ENCODE data around the gene RHOH.

The RHOH gene

DNA sequence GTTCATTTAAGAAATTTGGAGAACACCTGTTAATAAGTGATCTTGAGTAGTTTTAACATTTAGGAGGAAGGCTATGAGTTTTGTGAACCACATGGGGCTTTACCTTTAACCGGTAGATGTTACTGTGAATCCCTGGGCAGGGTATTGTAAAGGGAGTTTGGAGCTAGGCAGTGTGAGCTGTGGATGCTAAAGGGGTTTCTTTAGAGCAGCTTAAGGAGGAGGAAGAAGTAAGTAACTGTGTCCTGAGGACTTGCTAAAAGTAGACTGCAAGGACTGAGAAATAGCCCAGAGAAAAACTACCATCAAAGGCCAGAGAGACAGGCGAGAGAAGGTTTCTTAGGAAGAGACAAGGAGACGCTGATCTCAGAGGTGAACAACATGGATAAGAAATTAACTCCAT, 5.6 kb downstream of the RHOH start:
- TF ChIP-seq, protein P1, sequence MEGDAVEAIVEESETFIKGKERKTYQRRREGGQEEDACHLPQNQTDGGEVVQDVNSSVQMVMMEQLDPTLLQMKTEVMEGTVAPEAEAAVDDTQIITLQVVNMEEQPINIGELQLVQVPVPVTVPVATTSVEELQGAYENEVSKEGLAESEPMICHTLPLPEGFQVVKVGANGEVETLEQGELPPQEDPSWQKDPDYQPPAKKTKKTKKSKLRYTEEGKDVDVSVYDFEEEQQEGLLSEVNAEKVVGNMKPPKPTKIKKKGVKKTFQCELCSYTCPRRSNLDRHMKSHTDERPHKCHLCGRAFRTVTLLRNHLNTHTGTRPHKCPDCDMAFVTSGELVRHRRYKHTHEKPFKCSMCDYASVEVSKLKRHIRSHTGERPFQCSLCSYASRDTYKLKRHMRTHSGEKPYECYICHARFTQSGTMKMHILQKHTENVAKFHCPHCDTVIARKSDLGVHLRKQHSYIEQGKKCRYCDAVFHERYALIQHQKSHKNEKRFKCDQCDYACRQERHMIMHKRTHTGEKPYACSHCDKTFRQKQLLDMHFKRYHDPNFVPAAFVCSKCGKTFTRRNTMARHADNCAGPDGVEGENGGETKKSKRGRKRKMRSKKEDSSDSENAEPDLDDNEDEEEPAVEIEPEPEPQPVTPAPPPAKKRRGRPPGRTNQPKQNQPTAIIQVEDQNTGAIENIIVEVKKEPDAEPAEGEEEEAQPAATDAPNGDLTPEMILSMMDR (conservative IDR thresholded peaks at IDR 0.05; ENCODE audit: low read depth) = no peak
- no peak for DNase-seq (ENCODE audit: low spot score)
- ChIA-PET POLR2A (ENCODE audit: low non-redundant PET) (no interaction called here), CTCF (no interaction called here)
- H3K27ac ChIP-seq = no peak overlapping the region

DNA sequence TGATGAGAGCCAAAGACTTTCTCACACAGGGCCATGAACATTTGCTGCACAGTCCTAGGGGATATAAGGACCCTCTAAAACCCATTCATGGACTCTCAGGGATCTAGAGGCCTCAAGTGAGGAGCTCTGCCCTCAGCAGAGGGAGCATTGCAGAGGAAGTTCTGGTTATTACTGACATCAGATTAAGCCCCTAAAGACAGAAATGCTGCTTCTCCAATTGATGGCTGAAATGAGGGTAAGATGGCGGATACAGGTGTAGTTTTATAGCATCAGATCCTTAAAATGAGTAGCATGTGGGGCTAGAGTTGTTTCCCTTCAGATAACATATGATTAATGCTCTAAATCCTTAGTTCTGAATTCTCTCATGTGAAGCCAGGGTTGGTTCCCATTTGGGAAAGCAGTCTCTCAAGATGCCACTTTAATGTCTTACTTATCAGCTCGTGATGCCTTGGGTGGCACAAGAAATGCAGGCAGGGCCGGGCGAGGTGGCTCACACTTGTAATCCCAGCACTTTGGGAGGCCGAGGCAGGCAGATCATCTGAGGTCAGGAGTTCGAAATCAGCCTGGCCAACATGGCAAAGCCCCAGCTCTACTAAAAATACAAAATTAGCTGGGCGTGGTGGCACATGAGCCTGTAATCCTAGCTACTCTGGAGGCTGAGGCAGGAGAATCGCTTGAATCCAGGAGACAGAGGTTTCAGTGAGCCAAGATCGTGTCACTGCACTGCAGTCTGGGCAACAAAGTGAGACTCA, 7.9 kb downstream of the RHOH start:
- no peak for DNase-seq (ENCODE audit: low spot score)
- TF ChIP-seq, protein P1 (conservative IDR thresholded peaks at IDR 0.05; ENCODE audit: low read depth) = no peak
- H3K27ac ChIP-seq = no peak overlapping the region
- CTCF ChIA-PET = no interaction called here
- POLR2A ChIA-PET (ENCODE audit: low non-redundant PET) = no interaction called here

DNA sequence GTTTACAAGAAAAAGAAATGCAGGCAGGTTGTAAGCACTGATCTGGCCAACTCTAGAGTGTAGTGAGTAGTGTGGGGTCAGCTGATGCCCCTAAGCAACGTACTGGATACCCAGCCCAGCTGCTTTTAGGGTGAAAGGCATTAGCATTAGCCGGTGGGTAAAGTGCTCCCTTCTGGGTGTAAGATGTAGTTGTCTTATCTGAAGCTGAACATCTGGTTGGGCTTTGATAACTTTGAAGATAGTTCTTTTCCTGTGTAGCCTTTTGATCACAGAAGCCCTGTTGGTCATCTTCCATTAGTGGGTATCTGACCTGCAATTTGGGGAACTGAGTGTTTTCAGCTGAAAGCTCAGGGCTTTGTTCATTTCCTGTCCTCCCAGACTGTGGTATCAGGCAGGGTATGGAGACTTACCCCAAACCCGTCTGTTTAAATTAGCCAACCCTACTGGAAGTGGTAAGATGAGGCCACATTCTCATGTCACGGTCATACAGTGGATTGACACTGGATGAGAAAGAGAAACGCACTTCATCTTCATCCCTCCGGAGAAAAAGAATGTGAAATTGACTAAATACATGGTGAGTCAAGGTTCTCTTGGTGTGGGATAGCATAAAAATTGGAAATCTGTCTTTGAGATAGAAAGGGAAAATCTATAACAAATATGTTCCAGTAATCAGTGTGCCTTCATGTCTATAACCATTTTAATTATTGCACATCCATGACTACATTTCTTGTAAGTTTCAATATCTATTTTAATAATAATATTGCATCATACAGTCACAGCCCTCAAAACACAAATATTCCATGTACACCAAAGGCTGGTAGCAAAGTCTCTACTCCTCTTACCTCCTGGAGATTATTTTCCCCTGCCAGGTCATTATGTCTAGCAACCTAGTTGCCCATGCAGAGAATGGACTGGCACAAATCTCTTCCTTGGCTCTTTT, 8.7 kb downstream of the RHOH start:
- ChIA-PET POLR2A (ENCODE audit: low non-redundant PET) (no interaction called here), CTCF (no interaction called here)
- DNase-seq (ENCODE audit: low spot score) = no peak
- H3K27ac ChIP-seq = no peak overlapping the region
- TF ChIP-seq, protein P1 (conservative IDR thresholded peaks at IDR 0.05; ENCODE audit: low read depth) = no peak

DNA sequence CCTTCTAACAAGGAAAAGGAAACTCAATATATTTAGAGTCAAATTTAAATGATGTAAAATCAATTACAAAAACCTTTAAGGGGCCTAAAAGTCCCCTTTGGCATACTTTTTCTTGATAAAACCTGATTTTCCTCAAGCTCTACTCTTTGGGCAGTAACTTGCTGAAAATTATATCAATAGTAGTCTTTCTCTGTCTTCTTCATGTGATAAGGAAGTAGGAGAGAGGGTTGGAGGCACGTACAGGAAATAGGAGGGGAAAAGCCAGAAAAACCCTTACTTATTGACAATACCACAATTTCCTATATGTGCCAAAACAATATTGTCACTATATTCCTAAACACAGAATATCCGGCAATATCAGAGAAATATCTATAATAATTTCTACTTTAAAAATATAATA, 9.6 kb downstream of the RHOH start:
- ChIA-PET CTCF (no interaction called here), POLR2A (ENCODE audit: low non-redundant PET) (no interaction called here)
- DNase-seq (ENCODE audit: low spot score) = no peak
- no peak overlapping the region for H3K27ac ChIP-seq
- TF ChIP-seq, protein P1 (conservative IDR thresholded peaks at IDR 0.05; ENCODE audit: low read depth) = no peak

DNA sequence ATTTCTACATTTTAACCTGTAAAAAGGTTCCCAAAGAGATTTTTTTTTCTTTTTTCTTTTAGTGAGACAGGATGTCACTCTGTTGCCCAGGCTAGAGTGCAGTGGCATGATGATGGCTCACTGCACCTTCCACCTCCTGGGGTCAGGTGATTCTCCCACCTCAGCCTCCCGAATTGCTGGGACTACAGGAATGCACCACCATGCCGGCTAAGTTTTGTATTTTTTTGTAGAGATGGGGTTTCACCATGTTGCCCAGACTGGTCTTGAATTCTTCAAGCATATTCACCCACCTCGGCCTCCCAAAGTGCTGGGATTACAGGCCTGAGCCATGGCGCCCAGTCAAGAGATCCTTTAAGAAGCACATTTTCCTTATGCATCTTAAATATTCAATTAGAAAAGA, 12.6 kb downstream of the RHOH start:
- DNase-seq (ENCODE audit: low spot score) = no peak
- ChIA-PET POLR2A (ENCODE audit: low non-redundant PET) (no interaction called here), CTCF (no interaction called here)
- TF ChIP-seq, protein P1 (conservative IDR thresholded peaks at IDR 0.05; ENCODE audit: low read depth) = no peak
- H3K27ac ChIP-seq = no peak overlapping the region

DNA sequence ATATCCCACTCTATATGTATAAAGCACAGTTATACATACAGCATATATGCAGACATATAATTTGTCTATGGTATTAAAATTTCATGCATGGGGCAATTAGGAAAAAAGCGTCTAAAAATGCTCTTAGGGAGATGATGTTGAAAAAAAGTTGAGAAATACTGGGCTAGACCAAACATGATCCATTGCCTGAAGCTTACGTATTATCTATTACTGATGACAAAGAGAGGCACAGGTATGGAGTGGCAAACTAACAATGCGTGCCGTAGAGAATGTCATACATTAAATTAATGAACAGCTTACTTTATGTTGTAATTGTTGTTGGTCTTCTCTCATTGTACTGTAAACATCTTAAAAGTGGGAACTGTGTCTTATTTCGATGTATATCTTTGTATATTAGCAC, 13.9 kb downstream of the RHOH start:
- DNase-seq (ENCODE audit: low spot score) = peak; percentile 51
- POLR2A ChIA-PET (ENCODE audit: low non-redundant PET) = no interaction called here
- CTCF ChIA-PET = interaction anchor here (0.6 kb wide), 1 partner anchor 9 kb away, joined by 3 read pairs; no protein-coding TSS in a partner anchor
- H3K27ac ChIP-seq = no peak overlapping the region
- TF ChIP-seq, protein P1 (conservative IDR thresholded peaks at IDR 0.05; ENCODE audit: low read depth) = no peak

Data from RWPE1 (cell line).